ENCODE data around the gene ZNF346.
A peak's percentile ranks its signal among the peaks of the same experiment; 100 is the strongest.
"Not testable (repeated sequence)": the region's sequence is repeated elsewhere in the genome, so short reads cannot be mapped to it uniquely, and the experiment has no call there.

ZNF346 gene

DNA sequence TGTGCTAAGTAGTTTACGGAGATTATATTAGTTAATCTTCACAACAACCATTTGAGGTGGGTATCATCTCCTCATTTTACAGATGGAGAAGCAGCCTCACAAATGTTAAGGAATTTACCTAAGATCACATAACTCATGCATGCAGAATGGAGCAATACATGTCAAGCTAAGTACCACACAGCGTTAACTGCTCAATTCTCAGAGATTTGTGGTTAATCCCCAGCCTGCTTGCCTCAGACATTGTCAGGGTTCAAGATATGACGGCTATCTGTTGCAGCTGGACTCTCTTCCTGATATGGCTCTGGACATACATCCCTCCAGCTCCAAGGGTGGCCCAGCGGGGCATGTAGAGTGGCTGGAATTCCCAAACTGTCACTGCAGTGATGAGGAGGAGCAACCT is 7.3 kb upstream of the ZNF346 start:
- no peak for DNase-seq

DNA sequence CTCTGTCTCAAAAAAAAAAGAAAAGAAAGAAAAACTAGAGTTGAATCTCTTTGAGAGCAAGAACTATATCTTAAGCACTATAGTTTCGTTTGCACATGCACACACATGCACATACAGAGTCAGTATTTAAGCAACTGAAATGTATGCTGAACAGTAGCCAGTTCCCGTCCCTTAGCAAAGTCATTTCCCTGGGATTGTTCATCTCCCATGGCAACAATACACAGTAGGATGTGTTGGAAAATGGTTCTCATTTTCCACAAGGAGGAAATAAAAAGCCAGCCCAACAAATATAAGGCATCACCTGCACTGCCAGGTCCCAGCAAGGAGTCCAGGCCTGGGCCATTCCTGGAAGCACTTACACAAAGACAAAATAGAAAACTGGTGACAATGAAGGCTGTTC is 4.2 kb upstream of the ZNF346 start:
- DNase-seq = no peak

DNA sequence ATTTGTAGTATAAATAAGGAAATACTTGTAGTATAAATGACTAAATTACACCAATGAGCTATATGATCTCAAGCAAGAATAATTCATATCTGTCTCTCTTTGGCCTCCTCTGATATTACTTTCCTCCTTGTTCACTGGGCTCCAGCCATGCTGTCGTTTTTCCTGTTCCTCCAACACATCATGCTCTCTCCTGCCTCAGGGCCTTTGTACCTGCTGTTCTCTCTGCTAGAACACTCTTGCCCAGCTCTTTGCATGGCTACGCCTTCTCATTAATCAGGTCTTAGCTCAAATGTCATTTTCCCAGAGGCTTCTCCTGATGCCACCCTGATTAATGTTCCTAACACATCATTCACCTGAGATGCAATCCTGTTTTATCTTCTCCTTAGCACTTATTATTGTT is 2.5 kb upstream of the ZNF346 start:
- DNase-seq = no peak

DNA sequence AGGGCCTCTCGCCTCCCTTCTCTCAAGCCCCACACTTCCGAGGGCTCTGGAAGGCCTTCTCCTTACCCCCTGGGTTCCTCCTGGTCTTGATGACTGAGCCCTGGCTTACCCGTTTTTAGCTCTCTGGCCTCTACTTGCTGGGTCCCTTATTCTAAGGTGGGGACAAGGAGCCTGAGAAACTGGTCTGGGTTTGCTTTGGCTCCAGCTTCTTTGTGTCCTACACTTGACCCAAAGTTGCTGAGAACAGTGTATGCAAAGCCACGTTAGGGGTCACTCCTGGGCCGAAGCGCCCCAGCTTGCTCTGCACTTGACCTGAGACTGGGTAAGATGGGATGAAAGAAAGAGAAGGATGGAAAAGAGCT is 788 bp downstream of the ZNF346 start:
- no peak for DNase-seq

DNA sequence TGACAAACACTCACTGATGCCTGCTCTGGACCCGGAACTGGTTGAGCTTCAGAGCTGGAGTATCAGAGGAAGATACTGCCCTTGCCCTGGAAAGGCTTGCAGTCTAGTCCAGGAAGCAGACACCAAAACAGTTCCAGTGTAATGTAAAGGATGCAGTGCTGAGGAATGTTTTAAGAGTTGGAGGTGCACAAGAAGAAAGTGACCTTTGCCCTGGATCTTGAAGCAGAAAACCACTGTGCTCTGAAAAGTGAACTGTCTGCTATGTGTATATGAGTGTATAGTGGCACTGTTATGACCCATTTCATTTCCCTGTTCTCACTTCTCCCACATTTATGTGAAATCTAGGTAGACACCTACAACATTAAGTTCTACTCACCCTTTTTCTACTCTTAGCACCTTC is 2.1 kb downstream of the ZNF346 start:
- DNase-seq = no peak

DNA sequence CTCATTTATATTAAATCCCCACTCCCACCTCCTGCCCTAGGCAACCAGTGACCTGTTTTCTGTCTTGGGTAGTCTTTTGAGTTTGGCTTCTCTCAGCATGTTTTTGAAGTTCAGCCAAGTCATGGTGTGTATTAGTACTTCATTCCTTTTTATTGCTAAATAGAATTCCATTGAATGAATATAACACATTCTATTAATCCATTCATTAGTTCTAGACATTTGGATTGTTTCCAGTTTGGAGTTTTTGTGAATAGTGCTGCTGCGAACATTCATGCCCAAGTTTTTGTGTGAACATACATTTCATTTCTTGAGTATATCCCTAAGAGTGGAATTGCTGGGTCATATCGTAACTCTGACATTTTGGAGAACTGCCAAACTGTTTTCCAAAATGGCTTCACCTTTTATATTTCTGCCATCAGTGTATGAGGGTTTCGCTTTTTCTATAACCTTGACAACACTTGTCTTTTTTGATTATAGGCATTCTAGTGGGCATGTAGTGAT is 2.7 kb downstream of the ZNF346 start:
- no peak for DNase-seq

DNA sequence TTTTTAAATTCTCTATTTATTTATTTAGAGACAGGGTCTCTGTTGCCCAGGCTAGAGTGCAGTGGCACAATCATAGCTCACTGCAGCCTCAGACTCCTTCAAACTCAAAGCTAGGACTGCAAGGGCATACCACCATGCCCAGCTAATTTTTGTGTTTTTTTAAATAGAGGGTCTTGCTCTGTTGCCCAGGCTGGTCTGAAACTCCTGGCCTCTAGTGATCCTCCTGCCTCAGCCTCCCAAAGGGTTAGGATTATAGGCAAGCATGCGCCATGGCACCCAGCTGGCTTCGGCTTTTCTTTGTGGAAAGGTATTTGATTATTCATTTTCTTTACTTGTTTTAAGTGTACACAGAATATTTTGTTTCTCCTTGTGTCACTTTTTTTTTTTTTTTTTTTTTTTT is 5.2 kb downstream of the ZNF346 start:
- DNase-seq = no peak

DNA sequence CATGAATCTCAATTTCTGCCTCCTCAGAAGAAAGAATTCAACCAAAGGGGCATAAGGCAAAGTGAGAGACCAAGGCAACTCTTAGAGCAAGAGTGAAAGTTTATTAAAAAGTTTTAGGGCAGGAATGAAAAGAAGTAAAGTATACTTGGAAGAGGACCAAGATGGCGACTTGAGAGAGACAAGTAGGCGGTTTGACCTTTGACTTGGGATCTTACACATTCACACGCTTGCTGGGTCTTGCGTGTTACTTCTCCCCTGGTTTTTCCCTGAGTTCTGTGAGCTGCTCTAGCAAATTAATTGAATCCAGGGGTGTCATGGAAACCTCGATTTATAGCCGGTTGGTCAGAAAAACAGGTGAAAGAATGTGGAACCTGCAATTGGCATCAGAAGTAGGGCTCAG is 7.0 kb downstream of the ZNF346 start:
- DNase-seq = no peak

DNA sequence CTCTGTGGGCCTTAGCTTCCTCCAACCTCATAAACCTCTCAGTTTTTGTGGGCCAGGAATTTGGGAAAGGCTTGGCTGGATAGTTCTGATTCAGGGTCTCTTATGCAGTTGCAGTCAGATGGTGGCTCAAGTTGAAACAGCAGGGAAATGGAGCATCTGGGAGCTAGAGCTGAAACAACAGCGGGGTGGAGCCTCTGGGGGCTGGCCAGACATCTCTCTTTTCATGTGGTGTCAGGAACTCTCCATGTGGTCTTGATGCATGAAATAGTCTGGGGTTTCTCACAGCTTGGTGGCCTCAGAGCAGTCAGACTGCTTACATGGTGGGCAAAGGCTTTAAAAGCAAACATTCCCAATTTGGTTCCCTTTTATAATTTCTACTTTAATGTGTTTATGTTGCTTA is 13.5 kb downstream of the ZNF346 start:
- DNase-seq = peak; percentile 53

DNA sequence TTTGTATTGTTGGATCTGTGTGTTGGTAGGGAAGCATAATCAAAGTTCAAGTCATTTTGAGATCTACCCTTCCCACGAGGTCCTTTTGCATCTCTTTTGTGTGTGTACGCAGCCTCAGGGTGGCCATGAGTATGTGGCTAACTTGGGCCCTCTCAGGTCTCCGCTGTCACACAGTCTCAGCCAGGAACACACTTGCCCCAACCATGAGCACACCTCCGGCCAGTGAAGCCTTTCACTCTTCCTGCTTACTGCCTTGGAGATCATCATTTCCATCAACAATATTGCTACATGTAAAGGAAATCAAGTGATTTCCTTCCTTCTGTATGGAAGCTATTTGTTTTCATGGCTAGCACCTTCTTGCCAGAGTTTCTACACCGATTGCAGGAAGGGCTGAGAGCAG is 13.9 kb downstream of the ZNF346 start:
- no peak for DNase-seq

DNA sequence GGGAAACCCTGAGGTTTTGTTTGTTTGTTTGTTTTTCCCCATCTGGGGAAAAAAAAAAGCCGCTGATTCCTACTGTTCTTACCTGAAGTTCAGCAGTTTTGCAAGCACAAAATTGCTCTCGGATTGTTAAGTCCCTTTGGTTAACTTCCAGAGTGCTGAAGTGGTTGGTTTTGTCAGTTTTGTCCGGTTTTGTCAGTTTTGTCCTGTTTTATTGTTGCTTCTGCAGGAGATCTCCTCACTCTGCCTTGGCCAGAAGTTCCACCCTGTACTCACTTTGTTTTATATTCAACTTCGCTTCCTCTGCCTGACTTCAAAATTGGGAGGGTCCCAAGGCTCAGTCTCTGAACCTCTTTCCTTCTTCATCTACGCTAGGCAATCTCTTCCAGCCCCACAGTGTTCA is 14.4 kb downstream of the ZNF346 start:
- DNase-seq = no peak

DNA sequence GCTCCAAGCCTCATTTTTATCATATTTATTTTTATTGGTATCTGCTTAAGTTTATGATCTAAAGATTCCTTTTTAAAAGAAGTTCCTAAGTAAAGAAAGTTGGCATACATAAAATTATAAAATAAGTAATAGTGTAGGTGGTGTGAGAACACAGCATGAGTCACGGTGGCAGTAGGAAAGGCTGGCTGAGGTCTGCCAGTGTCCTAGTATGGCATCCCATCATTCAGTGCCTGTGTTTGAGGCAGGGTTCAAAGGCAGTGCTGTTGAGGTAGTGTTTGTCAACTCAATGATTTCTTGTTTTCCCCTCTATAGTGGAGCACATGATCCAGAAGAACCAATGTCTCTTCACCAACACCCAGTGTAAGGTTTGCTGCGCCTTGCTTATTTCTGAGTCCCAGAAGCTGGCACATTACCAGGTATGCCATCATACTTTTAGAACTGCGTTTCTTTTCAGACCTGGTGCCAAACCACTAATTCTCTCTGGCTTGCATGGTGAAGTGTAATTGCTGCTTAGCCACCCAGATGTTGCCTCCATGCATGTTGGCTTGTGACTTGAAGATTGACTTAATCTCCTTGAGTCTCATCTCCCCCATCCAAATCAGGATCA is 18.4 kb downstream of the ZNF346 start:
- DNase-seq = no peak

DNA sequence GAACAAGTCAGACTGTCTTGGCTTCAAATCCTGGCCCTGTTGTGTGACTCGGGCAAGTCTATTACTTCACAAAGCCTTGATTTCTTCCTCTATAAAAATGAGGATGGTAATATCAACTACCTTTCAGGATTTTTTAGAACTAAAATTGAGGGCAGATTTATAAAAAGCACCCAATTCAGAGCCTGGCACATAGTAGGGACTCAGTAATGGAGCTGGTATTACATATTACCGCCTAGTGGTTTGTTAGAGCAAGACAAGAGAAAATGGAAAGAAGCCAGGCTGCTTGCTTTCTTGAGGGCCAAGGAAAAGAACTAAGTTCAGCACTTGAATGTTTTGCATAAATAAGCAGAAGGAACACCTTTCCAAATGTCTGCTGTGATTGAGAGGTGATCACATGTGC is 19.4 kb downstream of the ZNF346 start:
- no peak for DNase-seq

DNA sequence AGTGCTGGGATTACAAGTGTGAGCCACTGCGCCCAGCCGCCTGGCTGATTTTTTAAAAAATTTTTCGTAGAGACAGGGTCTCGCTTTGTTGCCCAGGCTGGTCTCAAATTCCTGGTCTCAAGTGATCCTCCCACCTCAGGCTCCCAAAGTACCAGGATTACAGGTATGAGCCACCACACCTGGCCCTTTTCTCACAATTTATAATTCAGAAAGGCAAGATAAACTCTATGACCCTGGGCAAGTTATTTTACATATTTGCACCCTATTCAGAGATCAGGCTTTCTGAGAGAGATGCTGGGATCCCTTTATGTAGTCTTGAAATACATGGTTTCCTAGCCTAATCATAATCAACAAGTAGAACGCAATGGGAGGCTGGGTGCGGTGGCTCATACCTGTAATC is 20.6 kb downstream of the ZNF346 start:
- no peak for DNase-seq

DNA sequence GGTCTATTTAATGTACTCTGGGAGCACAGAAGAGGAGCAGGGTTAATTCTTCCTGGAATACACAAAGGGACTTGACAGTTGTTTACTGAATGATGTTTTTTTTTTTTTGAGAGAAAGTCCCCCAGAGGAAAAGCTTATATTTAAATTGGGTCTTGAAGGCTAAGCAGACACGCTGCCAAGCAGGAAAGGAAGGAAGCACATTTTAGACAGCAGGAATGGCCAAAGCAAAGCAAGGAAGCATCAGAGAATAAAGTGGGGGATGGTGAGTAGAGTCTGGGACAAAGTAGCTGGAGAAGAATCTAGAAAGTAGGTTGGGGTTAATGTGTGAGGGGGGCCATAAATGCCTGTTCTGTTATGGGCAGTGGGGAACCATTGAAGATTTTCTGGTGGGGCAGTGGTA is 21.5 kb downstream of the ZNF346 start:
- no peak for DNase-seq

DNA sequence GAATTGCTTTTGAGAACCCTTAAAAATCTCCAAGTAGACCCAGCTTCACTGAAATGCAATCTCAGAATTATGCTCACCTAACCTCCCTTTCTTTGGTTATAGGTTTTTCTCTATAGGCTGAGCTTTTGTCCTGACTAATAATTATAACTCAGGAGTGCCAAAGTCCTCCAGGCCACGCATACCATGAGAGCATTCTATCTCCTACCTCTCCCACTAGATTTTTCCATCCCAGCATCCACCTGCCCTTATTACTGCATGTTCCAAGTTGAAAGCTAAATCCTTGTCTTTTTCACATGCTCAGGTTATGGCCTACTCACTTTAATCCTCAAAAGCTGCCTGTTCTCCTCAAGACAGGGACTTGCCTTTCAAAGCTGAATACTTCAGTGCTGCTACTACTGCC is 22.1 kb downstream of the ZNF346 start:
- no peak for DNase-seq

DNA sequence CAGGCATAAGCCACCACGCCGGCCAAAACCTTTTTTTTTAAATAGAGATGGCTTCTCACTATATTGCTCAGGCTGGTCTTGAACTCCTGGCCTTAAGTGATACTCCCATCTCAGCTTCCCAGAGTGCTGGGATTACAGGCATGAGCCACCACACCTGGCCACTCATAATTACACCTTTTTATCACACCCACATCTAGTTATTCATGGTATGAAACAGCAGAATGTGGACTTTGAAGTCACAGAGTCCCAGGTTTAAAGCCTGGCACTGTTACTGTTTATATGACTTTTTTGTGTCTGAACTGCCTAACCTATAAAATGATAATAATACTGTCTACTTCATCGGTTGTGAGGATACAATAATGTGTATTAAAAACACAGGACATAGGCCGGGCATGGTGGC is 23.1 kb downstream of the ZNF346 start:
- DNase-seq = no peak

DNA sequence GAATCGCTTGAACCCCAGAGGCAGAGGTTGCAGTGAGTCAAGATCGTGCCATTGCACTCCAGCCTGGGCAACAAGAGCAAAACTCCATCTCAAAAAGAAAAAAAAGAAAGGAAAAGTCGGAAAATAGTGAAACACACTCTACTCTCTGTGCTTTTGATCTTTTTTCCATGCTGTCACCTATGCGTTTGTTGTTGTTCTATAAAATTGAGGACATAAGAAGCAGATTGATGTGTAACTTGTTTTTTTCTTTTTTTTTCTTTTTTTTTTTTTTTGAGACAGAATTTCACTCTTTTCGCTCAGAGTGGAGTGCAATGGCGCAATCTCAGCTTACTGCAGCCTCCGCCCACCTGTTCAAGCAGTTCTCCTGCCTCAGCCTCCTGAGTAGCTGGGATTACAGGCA is 26.0 kb downstream of the ZNF346 start:
- not testable (repeated sequence) for DNase-seq

DNA sequence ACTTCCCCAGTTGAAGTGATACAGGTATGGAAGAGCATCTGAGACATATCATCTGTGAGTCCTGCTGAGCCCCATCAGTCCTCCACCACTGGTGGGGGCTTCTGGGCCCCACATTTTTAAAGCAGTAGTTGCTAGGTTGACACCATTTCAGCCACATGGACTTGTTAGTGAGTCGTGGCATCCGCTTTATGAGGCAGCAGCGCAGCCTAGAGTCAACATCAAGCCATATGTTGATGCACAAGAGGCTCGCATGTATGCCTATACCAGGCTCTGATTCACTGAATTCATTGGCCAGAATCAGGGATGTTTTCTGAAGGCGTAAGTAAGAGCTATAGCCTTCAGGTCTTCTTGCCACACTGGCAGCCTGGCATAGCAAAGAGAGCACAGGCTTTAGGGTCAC is 26.8 kb downstream of the ZNF346 start:
- no peak for DNase-seq

DNA sequence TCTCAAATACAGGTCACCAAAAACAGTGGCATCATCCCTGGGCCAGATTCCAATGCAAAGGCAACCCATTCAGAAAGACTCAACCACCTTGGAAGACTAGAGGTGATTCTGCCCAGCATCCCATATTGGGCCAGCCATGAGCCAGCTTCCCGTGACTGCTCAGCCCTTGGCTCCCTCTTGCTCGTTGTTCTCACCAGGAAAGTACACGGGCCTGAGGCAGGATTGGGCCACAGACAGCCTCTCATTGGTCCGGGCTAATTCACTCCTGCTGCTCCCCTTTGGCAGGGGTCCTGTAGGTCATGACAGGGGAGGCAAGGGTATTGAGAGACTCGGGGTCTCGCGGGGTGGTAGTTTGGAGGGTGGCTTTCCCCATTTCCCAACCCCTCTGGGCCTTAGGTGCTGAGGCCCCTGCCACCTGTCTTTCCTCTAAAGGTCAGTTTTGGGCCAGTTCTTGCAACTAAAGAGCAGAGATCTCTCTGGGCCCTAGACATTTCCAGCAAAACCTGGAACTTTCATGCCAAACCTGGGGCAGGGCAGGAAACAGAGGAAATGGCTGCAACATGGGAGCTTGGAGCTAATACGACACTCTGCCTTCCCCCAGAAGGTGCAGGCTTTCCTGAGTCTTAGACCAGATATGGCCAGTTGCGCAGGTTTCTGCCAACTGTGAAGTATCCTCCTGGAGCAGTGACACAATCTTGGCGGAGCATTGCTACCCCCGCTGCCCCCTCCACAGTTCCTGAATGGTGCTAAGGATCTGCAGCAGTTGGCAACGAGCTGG is 42.2 kb downstream of the ZNF346 start:
- no peak for DNase-seq

DNA sequence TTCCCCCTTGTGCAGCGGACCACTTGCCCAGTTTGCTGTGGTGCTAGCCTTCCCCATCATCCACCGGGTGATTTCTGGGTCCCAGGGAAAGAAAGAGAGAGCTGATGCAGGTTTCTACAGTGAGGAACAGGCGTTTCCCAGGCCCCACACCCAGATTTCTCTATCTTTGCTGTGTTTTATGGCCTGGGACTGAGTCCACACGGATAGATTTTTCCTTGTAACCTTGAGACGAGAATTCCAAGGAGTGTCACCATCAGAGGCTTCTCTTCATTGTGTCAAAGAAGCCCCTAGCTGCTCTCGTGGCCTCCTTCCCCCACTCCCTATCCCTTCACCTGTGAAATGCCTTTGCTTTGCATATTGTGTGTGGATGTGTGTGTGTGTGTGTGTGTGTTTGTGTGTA is 43.0 kb downstream of the ZNF346 start:
- DNase-seq = no peak

DNA sequence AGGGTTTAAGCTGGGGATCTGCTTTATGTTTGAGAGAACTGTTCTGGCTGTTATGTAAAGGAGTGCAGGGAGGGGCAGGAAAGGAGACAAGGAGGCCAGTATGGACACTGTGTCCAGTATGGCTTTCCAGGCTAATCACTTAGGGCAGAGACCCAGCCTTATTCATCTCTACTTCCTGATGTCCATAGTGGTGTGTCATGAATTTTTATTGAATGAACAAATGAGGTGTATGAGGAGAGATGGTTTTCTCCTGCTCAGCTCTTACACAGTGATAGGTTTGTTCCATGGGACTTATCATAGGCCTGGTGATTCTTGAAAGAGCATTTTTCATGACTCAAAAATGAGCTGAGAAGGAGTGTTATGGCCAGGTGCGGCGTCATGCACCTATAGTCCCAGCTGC is 43.7 kb downstream of the ZNF346 start:
- DNase-seq = no peak

DNA sequence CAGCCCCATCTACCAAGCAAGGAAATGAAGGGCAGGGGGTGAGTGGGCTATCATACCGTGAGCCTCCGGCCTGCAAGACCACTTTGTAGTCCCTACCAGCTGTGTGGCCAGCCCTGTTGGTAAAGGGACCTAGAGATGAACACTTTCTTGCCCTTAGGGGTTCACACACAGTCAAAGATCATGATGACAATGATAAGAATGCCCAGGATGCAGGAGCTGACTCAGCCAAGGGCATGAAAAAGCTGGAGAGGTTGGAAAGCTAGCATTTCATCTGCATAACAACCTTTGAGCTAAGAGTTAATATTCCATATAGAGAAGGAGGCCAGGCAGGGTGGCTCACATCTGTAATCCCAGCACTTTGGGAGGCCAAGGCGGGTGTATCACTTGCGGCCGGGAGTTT is 45.0 kb downstream of the ZNF346 start:
- DNase-seq = no peak

DNA sequence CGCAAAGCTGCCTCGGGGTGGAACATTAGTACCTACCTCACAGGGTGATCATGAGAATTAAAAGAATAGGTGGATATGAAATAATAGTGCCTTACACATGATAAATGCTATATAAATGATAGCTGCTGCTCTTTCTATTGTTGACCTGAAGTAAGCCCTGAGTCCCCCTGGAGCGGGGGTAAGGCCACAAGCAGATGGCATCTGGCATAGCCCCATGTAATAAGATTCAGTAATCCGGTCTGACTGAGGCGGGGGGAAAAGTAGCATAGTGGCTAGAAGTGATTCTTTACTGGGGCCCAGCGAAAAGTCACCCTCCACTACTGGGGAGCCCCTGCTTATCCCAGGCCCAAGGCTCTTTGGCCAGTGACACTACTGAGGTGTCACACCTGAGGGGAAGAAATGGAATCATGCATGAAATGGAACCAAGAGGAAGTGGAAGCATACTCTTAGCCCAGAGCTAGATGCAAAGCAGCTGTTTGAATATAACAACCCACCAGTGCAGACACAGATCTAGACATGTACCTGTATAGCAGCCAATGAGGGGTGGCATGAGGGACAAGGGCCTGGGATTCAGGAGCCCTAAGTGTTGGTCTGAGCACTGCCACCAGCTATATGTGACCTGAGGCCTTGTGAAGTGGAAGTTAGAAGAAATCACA is 48.2 kb downstream of the ZNF346 start:
- no peak for DNase-seq

Measured in eye (tissue), 1 donor.